WTC11 (cell line): ENCODE results near the gene CENPA.

Source experiments
- SP1 ChIP-seq: sonication (generic); formaldehyde crosslinking; conservative IDR thresholded peaks from 2 replicates; pipeline ENCODE4 v1.8.1; 2022; ENCODE audit warnings: missing genetic modification reagents
- TF ChIP-seq, protein P1 (sequence below): fragments of 200-600 bp; IDR thresholded peaks from 2 replicates; pipeline ENCODE4 v1.8.0; 2022; ENCODE audit warnings: antibody characterized with exemption
- TF ChIP-seq, protein P2 (sequence below): sonication (generic); formaldehyde crosslinking; IDR thresholded peaks from 2 replicates; pipeline ENCODE4 v1.8.1; 2023; ENCODE audit warnings: mild to moderate bottlenecking, missing genetic modification reagents, moderate library complexity
- TF ChIP-seq, protein P3 (sequence below): sonication (generic); formaldehyde crosslinking; IDR thresholded peaks from 2 replicates; pipeline ENCODE4 v1.8.1; 2022; ENCODE audit warnings: low read depth, missing genetic modification reagents, borderline replicate concordance

DNA sequence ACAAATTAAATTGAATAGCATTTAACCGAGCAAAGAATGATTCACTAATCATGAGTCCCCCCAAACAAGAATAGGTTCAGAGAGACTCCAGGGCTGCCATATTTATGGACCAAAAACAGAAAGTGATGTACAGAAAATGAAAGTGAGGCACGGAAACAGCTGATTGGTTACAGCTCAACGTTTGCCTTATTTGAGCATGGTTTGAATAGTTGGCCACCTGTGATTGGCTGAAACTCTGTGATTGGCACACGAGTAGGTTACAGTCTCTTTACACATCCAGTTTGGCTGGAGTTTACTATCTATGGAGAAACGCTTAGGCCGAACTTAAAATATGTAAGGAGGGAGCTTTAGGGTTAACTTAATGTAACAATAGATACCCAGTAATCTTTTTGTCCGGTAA, 35.1 kb downstream of the CENPA start:
- TF ChIP-seq, protein P1, sequence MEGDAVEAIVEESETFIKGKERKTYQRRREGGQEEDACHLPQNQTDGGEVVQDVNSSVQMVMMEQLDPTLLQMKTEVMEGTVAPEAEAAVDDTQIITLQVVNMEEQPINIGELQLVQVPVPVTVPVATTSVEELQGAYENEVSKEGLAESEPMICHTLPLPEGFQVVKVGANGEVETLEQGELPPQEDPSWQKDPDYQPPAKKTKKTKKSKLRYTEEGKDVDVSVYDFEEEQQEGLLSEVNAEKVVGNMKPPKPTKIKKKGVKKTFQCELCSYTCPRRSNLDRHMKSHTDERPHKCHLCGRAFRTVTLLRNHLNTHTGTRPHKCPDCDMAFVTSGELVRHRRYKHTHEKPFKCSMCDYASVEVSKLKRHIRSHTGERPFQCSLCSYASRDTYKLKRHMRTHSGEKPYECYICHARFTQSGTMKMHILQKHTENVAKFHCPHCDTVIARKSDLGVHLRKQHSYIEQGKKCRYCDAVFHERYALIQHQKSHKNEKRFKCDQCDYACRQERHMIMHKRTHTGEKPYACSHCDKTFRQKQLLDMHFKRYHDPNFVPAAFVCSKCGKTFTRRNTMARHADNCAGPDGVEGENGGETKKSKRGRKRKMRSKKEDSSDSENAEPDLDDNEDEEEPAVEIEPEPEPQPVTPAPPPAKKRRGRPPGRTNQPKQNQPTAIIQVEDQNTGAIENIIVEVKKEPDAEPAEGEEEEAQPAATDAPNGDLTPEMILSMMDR: no peak
- TF ChIP-seq, protein P2, sequence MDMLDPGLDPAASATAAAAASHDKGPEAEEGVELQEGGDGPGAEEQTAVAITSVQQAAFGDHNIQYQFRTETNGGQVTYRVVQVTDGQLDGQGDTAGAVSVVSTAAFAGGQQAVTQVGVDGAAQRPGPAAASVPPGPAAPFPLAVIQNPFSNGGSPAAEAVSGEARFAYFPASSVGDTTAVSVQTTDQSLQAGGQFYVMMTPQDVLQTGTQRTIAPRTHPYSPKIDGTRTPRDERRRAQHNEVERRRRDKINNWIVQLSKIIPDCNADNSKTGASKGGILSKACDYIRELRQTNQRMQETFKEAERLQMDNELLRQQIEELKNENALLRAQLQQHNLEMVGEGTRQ (CRISPR knock-in tag): no peak
- no peak for TF ChIP-seq SP1
- TF ChIP-seq, protein P3, sequence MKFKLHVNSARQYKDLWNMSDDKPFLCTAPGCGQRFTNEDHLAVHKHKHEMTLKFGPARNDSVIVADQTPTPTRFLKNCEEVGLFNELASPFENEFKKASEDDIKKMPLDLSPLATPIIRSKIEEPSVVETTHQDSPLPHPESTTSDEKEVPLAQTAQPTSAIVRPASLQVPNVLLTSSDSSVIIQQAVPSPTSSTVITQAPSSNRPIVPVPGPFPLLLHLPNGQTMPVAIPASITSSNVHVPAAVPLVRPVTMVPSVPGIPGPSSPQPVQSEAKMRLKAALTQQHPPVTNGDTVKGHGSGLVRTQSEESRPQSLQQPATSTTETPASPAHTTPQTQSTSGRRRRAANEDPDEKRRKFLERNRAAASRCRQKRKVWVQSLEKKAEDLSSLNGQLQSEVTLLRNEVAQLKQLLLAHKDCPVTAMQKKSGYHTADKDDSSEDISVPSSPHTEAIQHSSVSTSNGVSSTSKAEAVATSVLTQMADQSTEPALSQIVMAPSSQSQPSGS (CRISPR knock-in tag): no peak
